Neuron (in vitro differentiated cells): ENCODE results near the gene MGLL.

Experiments
- H2AFZ ChIP-seq: one replicate; pipeline ENCODE4 v1.6.1; 2013; ENCODE audit warnings: low read depth, mild to moderate bottlenecking, inconsistent platforms, low read length, moderate library complexity
- H3K27me3 ChIP-seq: one replicate; pipeline ENCODE4 v1.6.1; 2013; ENCODE audit warnings: low read length; ENCODE audit not compliant: insufficient read depth
- H3K36me3 ChIP-seq: one replicate; pipeline ENCODE4 v1.6.1; 2013; ENCODE audit warnings: low read length; ENCODE audit not compliant: insufficient read depth
- H3K4me1 ChIP-seq: one replicate; pipeline ENCODE4 v1.6.1; 2013; ENCODE audit warnings: low read length; ENCODE audit not compliant: insufficient read depth
- H3K4me3 ChIP-seq: 2 replicates; pipeline ENCODE4 v1.5.1; 2013; ENCODE audit warnings: mild to moderate bottlenecking, low read length, moderate library complexity
- H3K9me3 ChIP-seq: one replicate; pipeline ENCODE4 v1.6.1; 2013; ENCODE audit warnings: low read length

MGLL gene

DNA sequence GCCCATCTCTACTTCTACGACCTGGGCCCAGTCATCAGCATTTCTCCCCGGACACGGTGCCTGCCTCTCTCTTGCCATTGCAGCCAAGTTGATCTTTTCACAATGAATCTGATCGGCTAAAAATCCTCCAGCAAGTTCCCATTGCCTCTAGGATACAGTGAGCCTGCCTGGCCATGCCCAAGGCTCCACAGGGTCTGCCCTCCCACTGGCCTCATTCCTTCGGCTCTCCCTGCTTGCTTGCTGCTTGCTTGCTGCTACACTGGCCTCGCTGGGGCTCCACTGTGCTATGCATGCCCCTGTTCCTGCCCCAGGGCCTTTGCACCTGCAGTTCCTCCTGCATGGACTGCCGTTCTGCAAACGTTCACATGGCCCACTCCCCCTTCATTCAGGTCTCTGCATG is 147.5 kb downstream of the MGLL start:
- H2AFZ ChIP-seq, result no peak overlapping the region
- H3K27me3 ChIP-seq, result no peaks in the 10 kb centered on the region
- H3K4me1 ChIP-seq, result peaks cover 6% of the 10 kb centered on the region
- H3K4me3 ChIP-seq, result no peak overlapping the region
- peaks cover 5% of the 10 kb centered on the region for H3K36me3 ChIP-seq
- no peaks in the 10 kb centered on the region for H3K9me3 ChIP-seq

DNA sequence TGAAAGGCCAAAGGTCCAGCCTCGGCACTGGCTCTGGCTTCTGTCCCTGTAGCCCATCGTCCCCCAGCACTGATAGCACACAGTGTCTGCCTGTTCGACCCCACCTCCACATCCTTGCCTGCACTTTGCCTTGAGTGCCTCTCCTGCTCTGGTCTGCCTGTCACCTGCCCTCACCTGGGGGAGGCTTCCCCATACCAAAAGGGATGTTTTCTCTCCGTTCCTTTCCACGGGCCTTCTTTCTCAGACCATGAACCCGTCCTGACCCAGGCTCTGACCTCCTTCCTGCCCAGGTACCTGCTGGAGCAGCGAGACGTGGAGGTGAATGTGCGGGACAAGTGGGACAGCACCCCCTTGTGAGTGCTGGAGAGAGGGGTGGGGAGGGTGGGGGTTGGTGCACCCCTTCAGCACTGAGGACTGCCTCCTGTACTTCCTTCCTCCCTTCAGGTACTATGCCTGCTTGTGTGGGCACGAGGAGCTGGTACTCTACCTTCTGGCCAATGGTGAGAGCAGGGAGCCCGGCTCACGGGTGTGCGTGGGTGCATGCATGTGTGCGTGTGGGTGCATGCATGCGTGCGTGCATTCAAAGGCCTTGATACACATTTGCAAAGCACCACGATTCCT is 148.1 kb downstream of the MGLL start:
- H3K4me1 ChIP-seq, result peaks cover 6% of the 10 kb centered on the region
- H3K27me3 ChIP-seq, result no peaks in the 10 kb centered on the region
- H2AFZ ChIP-seq, result no peak overlapping the region
- no peaks in the 10 kb centered on the region for H3K9me3 ChIP-seq
- no peak overlapping the region for H3K4me3 ChIP-seq
- H3K36me3 ChIP-seq, result peaks cover 5% of the 10 kb centered on the region

DNA sequence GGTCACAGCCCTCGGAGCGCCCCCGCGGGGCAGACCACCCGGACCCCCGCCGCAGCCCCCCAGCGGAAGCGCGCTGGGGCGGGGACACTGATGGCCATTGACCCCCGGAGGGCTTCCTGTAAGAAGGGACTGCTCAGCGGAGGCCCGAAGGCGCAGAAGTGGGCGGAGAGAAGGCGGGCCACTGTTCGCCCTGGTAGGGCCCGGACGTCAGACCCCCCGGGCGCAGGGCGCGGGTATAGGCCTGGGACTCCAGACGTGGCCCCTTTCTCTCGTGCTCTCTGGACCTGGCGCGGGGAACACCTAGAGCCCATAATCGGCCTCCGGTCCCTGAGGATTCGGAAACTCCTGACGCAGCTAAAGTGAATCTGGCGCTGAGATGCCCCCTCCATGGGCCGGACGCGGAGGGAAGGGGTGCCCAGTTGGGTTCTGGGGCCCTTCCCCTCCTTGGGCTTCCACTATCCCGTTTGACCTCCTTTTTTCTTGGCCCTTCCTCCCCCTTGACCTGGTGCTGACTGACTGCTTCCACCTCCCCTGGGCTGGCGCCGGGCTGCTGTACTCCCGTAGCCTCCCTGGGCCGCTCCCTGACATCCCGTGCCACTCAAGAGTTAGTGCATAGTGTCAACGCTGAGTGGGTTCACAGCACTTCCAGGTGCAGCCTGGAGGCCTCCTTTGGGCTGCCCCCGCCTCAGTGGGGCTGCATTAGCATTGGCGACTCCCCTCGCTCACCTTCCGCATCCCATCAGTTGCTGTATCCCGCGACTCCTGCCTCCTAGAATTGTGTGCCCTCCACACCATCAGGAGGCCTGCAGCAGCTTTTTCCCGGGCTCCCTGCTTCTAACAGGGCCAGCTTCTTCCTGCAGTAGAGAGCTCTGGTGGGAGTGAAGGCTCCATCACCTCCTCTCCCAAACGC is 148.9 kb downstream of the MGLL start:
- Histone ChIP-seq H3K9me3 (no peaks in the 10 kb centered on the region), H3K4me1 (peaks cover 6% of the 10 kb centered on the region), H3K27me3 (no peaks in the 10 kb centered on the region), H2AFZ (no peak overlapping the region), H3K36me3 (peaks cover 11% of the 10 kb centered on the region), H3K4me3 (peak overlapping the region; percentile 52)

DNA sequence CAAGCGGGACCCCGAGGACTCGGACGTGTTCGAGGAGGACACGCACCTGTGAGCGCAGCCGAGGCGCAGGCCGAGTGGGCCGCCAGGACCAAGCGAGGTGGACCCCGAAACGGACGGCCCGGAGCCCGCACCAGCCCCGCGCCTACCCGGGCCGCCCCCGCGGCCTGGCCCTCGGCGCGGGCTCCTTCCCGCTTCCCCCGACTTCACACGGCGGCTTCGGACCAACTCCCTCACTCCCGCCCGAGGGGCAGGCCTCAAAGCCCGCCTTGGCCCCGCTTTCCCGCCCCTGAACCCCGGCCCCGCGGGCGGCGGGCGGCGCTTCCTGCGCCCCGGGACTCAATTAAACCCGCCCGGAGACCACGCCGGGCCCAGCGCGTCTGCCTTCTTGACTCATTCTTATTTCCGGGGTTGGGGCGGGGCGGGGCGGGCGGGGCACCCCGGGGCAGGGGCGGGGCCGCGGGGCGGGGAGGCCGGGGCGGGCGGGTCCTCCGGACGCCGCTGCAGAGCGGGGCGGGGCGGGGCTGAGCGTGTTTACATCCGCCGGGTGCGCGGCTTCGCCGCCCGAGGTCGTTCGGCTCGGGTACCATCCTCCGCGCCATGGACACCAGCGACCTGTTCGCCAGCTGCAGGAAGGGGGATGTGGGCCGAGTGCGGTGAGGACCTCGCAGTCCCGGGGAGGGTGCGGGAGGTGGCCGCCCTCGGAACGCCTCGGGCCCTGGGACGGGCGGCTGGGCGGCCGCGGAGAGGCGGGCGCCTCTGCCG is 149.7 kb downstream of the MGLL start, which contains the start of gene ABTB1:
Gene ABTB1 (plus strand): TSS at position 524 of the 762 bp plus-strand sequence. CDS start 74 bp downstream, at position 598.
- no peaks in the 10 kb centered on the region for H3K27me3 ChIP-seq
- H3K4me3 ChIP-seq, result peak within 1 kb of the TSS; percentile 52
- H3K9me3 ChIP-seq, result no peaks in the 10 kb centered on the region
- H3K4me1 ChIP-seq, result peaks cover 6% of the 10 kb centered on the region
- peaks cover 19% of the 10 kb centered on the region for H3K36me3 ChIP-seq
- no peak within 1 kb of the TSS for H2AFZ ChIP-seq

DNA sequence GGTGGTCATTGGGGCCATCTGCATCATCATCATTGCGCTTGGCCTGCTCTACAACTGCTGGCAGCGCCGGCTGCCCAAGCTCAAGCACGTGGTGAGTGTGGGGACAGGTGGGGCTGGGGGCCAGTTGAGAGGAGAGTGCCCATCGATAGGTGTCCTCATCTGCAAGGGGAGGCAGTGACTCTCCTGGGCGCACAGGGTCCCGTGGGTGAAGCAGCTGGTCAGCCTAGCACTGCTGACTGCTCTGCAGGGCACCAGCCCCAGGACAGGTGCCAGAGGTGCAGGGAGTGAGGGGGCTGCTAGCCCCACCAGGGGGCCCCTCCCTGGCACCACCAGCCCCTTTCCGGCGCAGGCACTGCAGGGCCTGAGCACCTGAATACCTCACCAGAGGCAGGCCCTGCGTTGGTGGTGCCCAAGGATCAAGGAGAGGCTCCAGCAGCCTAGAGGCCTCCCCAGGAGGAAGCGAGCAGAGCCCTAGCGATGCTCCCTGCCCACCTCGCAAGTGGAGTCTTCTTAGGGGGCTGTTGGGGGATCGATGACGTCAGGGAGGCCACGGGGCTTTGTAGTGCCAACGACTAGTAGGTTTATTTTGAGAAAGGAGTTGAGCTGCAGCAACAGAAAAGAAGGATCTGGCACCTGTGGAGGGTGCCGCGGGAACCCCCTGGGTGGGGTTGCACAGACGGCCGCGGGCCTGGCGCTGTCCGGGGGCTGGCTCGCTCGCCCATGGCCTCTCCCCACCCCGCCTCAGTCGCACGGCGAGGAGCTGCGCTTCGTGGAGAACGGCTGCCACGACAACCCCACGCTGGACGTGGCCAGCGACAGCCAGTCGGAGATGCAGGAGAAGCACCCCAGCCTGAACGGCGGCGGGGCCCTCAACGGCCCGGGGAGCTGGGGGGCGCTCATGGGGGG is 150.5 kb downstream of the MGLL start:
- Histone ChIP-seq H3K4me3 (peak overlapping the region; percentile 40), H2AFZ (no peak overlapping the region), H3K27me3 (no peaks in the 10 kb centered on the region), H3K9me3 (no peaks in the 10 kb centered on the region), H3K4me1 (peaks cover 6% of the 10 kb centered on the region), H3K36me3 (peaks cover 21% of the 10 kb centered on the region)

DNA sequence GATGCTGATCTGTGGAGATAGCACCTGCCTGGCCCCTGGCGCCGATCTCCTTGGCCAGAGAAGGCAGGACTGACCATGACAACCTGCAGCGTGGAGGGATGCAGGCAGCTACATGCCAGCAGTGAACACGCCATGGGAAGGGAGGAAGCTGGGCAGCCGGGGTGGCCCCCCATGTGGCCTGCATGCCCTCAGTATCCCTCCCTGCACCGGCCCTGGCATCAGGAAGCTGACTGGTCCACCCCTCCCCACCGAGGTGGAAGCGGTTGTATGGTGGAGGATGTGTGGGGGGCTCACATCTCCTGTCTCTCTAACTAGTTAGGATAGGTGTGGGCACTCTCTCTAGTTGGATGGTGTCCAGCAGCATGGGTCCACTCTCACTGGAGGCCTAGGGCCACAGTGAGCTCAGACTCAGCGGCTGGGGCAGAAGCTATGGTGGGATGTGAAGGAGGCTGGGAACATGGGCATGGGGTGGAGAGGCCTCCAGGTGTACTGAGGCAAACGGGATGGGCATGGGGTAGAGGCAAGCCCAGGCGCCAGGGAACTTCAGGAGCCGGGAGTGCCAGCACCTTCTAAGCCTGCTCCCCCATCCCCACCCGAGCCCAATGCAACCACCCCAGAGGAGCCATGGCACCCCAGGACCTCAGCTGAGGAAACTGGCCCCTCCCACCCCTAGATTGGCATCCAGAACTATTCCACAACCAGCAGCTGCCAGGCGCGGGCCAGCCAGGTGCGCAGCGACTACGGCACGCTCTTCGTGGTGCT is 151.4 kb downstream of the MGLL start:
- Histone ChIP-seq H3K27me3 (no peaks in the 10 kb centered on the region), H3K4me3 (no peak overlapping the region), H2AFZ (no peak overlapping the region), H3K4me1 (peaks cover 6% of the 10 kb centered on the region), H3K36me3 (peaks cover 28% of the 10 kb centered on the region), H3K9me3 (no peaks in the 10 kb centered on the region)

DNA sequence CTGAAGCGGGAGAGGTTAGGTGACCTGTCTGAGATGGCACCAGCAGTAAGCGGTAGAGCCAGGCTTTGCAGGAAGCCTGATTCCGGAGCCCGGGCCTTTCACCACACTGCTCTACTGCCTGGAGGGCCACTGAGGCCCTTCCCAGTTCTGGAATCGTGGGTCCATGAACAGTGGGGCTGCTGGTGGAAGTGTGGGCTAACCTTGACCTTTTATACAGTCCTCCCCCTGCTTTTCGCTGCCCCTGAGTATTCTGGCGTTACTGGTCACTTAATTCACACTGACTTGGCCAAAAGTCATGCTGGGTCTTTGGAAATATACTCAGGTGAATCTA is 152.1 kb downstream of the MGLL start:
- H3K4me3 ChIP-seq, result no peak overlapping the region
- no peaks in the 10 kb centered on the region for H3K9me3 ChIP-seq
- no peak overlapping the region for H2AFZ ChIP-seq
- H3K27me3 ChIP-seq, result no peaks in the 10 kb centered on the region
- H3K36me3 ChIP-seq, result peaks cover 34% of the 10 kb centered on the region
- peaks cover 6% of the 10 kb centered on the region for H3K4me1 ChIP-seq

DNA sequence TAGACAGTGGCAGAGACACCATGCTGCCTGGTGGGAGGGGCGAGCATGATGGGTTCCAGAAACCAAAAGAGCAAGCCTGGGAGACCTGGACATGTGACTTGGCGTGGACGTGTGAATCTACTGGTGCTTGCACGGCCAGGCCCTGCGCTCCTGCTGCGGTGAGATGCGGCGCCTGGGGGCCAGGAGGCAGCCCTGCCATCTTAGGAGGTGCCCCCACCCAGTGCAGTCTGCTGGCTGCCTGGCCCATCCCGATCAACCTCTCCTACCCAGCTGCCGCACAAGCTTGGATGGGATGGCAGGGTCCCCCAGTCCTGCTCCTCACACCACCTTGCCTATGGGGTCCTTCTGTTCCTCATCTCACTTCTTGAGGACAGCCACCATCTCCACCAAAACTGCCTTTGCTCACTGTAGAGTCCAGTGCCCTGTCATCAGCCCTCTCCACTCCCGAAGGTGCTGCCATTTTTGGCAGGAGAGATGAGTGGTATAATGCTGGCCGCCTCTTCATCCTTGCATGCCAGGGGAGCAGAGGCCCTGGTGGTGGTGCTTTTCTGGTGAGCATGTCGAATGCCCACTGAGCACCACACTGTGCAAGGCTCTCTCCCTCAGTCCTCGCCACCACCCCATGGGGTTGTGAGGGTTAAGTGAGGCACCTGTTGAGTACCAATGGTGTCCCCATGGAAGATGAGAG is 152.6 kb downstream of the MGLL start:
- no peaks in the 10 kb centered on the region for H3K27me3 ChIP-seq
- peaks cover 6% of the 10 kb centered on the region for H3K4me1 ChIP-seq
- H3K36me3 ChIP-seq, result peaks cover 39% of the 10 kb centered on the region
- H2AFZ ChIP-seq, result no peak overlapping the region
- H3K4me3 ChIP-seq, result no peak overlapping the region
- H3K9me3 ChIP-seq, result no peaks in the 10 kb centered on the region

DNA sequence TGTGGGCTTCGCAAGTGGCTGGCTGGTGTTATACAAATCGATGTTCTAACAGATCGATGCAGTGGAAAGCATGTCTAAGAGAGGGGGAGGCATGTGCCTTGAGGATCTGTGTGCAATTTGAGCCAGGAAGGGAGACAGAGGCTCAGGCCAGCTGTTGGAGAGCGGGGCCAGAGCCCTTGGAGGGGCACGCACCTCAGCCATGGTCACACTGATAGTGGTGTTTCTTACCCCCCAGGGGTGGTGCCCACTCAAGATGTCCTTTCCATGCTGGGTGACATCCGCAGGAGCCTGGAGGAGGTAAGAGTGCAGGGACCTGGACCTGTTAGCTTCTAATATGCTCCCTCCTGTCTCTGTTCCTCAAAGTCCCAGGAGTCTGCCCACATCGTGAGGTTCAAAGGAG is 153.4 kb downstream of the MGLL start:
- no peak overlapping the region for H3K4me3 ChIP-seq
- H3K4me1 ChIP-seq, result peaks cover 6% of the 10 kb centered on the region
- no peaks in the 10 kb centered on the region for H3K27me3 ChIP-seq
- H3K9me3 ChIP-seq, result no peaks in the 10 kb centered on the region
- peaks cover 46% of the 10 kb centered on the region for H3K36me3 ChIP-seq
- no peak overlapping the region for H2AFZ ChIP-seq

DNA sequence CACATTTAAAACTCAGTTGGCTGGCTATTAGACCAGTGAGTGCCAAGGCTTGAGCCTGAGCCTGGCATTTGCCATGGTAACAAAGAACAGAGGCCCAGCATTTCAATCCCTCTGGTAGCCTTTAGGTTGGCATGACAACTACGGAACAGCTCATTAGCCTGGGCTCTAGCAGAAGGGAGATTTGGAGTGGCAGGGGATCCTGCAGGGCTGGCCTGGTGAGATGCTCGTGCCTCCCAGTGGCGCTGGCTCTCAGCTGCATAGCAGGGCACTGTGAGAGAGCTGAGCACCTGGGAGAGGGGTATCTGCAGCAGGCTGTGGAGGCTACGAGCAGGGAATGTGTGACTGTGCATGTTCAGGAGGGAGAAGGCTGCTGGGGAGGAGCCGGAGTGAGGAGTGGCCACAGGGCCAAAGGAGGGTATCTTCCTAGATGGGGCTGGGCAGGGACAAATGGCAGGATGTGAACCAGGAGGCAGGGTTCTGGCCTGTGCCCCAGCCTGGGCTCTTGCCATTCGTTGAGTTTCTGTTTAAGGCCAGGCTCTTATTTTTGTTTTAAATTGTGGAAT is 155.1 kb downstream of the MGLL start:
- Histone ChIP-seq H3K36me3 (peaks cover 62% of the 10 kb centered on the region), H3K9me3 (no peaks in the 10 kb centered on the region), H3K4me3 (no peak overlapping the region), H2AFZ (no peak overlapping the region), H3K4me1 (no peaks in the 10 kb centered on the region), H3K27me3 (no peaks in the 10 kb centered on the region)

DNA sequence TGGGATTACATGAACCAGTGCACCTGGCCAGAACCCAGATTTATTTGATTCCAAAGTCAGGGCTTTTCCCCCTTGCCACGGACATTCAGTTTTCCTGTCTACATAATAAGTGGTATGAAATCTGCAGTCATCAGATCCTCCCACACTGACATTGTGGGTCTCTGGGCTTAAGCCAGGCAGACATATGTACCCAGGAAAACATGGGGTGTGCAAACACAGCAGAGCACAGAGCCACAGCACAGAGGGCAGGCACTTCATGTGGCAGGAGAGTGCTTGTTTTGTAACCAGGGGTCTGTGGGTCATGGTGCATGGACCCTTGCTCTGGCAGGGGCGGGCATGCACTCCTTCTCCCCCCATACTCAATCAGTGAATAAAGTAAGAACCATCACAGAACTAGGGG is 155.6 kb downstream of the MGLL start:
- no peaks in the 10 kb centered on the region for H3K4me1 ChIP-seq
- peaks cover 67% of the 10 kb centered on the region for H3K36me3 ChIP-seq
- H3K27me3 ChIP-seq, result no peaks in the 10 kb centered on the region
- no peak overlapping the region for H3K4me3 ChIP-seq
- H2AFZ ChIP-seq, result no peak overlapping the region
- no peaks in the 10 kb centered on the region for H3K9me3 ChIP-seq
